GM19328 (cell line): ENCODE measurements around the gene KCNQ5.

Experiments used
- ATAC-seq: cut with Tn5 transposase; IDR thresholded peaks from one replicate; pipeline ENCODE4 v1.9.1; 2021; ENCODE audit warnings: mild to moderate bottlenecking, moderate library complexity; ENCODE audit not compliant: unreplicated experiment

Gene KCNQ5

DNA sequence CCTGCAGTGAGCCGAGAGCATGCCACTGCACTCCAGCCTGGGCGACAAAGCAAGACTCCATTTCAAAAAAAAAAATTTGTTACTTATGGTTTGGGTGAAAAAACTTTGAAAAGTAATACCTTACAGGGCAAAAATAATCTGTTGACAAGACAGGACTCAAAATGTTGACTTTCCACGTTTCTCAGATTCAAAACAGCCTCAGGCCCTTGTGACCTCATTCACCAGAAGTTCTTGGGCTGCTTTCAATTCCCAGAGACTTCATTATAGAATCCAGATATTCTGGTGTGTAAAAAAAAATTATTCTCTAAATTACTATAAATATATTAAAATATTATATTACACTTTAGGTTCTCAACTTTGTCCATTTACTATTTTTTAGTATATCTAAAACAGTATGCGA lies 116.2 kb downstream of the KCNQ5 start:
- ATAC-seq: no peak

DNA sequence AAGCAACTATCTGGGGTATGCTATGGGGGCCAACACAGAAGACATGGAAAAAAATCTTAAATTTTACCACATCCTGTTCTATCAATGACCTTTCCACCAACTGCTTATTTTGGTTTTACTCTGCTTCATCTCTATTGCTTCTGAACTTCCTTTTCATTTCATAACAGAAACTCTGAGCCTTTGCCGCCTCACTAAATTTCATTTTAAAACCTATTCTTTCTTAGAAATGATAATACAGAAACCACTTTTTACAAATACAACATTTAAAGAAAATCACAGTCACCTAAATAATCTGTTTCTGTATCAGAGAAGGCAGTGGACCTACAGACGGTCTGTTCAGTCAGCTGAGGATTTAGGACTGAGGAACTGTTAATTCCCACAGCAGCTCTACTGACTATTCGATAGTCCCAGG lies 117.5 kb downstream of the KCNQ5 start:
- peak; percentile 54 for ATAC-seq

GRCh38 chr6:72740135-72740534 lies 118.3 kb downstream of the KCNQ5 start:
- ATAC-seq: peak; percentile 84

DNA sequence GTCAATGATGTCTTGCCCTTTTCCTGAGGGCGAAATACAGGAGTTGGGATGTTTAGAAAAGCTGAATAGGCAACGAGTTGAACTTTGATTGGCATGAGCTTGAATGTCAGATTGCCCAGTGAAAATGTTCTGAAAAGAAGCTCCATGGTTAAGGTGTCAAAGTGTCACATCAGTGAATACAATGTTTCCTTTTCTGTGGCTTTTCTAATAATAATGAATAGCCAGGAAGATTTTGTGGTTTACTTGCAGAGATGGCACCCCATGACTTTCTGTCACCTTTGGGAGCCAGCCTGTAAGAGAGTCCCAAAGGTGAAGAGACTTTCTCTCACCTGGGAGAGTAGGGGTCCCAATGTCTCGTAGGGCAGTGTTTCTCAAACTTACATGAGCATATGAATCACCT lies 119.2 kb downstream of the KCNQ5 start:
- no peak for ATAC-seq

DNA sequence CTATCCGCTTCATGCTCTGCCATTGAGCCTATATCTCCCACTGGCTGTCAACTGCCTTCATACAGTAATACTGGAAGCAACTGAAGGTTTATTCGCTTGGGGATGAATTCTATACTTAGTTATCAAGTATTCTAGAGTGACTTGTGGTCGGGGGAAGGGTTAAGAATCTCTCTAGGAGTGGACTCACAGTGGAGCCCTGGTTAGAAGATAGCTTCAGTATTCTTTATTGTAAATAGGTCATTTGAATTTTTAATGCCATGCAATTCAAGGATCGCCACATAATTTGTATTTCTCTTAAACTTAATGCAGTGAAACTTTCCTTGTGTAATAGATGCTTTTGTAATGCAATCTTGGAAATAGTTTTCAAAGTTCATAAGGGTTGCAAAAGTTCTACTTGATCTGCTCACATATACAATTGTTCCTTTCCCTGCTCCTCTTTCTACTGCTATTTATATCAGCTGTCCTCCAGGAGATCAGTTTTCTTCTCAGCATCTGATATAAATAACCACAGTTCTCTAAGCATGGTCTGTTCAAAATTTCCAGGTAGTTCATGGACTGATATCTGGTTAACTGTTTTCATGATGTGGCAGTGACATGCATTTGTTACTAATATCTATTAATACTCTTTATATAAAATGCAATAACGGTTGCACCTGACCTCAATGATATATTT lies 120.3 kb downstream of the KCNQ5 start:
- no peak for ATAC-seq

- no peak for ATAC-seq
These were observed 124.4 kb downstream of the KCNQ5 start for GRCh38 chr6:72746276-72746675.

DNA sequence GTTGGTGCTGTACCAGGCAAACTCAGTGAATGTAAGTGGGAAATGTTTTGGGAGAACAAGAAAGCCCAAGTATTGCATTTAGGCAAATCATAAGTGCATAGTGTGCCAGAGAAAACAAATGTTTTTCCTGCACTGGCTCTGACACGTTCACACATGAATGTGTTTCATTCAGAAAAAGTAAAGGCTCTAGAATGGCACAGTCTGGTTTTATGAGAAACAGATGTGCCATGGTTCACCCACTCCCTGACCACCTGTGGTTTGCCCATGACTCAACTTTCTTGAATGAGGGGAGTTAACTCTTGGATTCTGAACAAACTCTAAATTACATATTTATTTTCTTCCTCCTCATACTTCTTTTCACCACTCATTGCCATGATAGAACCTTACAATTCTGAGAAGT lies 126.9 kb downstream of the KCNQ5 start:
- no peak for ATAC-seq

DNA sequence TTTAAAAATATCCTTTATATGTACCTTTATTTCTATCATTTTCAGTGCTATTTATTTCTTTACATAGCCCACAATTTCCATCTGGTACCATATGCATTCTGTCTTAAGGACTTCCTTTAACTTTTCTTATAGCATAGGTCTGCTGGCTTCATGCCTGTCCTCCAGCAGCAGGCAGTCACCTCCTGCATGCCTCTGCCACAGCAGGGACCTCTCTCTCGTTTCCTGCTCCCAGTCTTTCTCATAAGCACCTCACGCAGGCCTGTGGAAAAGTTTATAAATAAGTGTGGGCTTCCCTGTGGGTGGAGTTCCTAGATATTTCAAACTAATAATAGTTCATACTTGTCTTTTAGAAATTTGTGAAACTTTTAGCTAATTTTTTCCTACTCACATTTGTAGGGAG lies 133.9 kb downstream of the KCNQ5 start:
- no peak for ATAC-seq

- ATAC-seq: no peak
These were observed 135.2 kb downstream of the KCNQ5 start for GRCh38 chr6:72757048-72757447.

GRCh38 chr6:72757926-72758325 lies 136.1 kb downstream of the KCNQ5 start:
- ATAC-seq: no peak

DNA sequence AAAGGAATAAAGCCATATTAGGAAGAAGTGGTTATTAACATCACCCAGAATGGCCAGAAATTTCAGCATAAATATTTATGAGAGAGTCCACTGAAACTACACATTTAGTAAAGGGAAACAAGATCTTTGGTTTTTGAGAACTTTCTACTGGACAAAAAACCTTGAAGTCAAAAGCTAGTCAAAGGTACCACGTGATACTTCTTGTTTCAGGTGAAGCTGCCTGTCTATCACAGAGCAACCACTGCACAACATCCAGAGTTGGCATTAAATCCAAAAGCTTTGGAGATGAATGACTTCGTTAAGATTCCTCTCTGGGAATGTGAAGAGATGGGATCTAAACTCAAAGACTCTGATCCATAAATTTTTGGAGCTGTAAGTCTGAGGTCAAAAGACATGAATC lies 137.0 kb downstream of the KCNQ5 start:
- ATAC-seq: no peak

- ATAC-seq: no peak
These were observed 138.4 kb downstream of the KCNQ5 start for GRCh38 chr6:72760114-72760793.

GRCh38 chr6:72761761-72762160 lies 139.9 kb downstream of the KCNQ5 start:
- no peak for ATAC-seq

DNA sequence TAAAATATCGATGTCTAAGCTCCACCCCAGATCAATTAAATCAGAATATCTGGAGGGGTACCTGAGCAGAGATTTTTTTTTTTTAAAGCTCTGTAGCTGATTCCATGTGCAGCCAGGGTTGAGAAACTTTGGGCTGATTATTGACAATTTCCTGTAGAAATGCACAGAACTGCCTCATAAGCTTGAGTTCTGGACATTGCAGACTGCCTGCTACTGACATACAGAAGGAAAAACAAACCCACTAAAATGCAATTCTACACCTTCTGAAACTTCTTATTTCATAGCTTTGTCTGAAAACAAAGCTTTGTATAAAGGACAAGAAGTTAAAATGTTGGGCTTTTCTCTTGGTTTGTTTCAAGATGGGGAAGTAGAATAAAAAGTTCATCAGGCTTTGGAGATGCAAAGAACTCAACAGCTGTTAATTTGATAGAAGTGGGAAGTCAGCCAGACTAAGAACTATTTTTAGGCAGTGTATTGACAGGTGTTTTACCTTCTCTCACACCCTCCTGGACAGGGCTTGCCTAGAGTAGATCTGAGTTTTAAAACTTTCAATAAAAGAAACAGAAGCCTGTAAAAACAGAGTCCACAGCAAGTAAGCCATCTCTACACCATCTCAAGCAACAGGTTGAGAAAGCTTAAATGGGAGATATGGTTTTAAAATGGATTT lies 147.7 kb downstream of the KCNQ5 start:
- ATAC-seq: peak; percentile 50

GRCh38 chr6:72770959-72771358 lies 149.1 kb downstream of the KCNQ5 start:
- no peak for ATAC-seq

DNA sequence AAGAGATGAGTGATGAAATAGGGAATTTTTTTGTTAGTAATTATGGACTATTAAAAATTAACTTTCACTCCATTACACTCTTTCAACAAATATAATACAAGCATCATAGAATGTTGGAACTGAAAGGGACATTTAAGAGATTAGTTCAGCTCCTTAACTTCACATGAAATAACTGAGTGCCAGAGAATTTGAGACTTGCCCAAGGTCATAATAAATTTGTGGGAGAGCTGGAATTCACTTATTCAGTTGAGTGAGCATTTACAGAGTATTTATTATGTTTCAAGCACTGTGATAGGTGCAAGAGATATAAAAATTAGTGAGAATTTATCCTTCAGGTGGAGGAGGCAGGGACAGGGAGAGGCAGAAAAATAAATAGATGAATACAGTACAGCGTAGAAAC lies 154.6 kb downstream of the KCNQ5 start:
- no peak for ATAC-seq

GRCh38 chr6:72781624-72782023 lies 159.8 kb downstream of the KCNQ5 start:
- ATAC-seq: no peak

- ATAC-seq: no peak
These were observed 161.2 kb downstream of the KCNQ5 start for GRCh38 chr6:72783035-72783434.

DNA sequence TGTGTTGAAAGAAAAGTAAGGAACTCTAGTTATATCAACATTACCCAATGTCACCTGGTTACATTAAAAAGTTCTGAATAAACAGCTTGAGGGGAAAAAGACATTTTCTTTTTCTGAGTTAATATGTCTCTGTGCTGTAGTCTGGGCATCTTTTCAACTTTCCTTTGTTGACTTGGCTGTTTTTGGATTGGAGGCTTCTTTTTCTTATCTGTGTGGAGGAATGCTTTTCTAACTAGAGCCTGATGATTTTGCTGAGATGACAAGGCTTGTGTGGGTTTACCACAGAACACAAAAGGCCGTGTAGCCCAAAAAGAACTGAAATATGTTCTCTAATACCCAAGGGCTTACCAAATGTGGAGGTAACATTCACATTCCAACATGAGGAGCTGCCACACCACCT lies 161.8 kb downstream of the KCNQ5 start:
- no peak for ATAC-seq

GRCh38 chr6:72784071-72784470 lies 162.2 kb downstream of the KCNQ5 start:
- no peak for ATAC-seq

DNA sequence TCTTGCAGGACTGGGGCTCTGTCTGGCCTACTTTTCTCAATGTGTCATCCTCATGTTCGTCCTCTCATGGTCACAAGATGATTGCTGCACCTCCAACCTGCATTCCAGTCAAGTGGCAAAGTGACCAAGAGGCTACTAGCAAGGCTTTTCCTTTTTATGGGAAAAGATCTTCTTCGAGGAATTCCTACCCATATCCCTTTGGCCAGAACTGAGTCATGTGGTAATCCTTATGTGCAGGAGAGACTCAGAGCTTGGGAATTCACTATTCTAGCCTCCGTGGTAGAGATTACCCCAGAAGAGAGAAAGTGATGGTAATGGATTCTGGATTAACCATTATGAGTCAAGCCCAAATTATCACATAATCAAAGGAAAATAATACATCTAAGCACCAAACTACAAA lies 162.7 kb downstream of the KCNQ5 start:
- ATAC-seq: no peak

DNA sequence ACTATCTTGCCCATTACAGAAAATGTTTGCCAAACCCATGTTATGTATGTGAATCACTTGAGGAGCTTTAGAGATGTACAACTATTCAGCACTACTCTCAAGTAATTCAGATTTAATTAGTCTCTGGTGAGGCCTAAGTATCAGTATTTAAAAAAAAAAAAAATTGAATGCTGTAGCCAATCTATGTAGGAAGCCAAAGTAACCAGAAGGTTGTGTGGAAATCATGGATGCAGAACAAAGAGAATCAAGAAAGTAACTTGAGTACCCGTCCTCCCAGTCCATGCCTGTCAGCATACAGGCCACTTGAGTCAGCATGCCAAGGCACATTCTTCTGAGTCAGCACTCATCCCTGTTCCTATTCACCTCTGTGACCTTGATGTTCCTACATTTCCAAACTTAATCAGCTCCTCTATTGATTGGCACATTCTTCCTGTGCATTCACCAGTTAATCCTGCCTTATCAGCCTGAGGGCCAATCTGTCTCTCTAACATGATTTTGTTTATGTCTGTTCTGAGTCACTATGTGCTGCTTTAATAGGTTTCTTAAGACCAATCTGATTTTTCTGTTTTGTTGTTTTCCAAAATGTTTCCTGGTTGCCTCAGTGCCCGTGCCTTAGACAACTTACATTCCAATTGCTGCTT lies 165.6 kb downstream of the KCNQ5 start:
- ATAC-seq: no peak
